K562 (cell line): ENCODE data around the gene NELFE. TPM values are rescaled to one million over a fixed set of nuclear protein-coding genes. Genes with fewer than 3 reads are reported as not detected.

ENCODE experiments used
- ESRRB ChIP-seq: fragments of 250-450 bp; sonication (Bioruptor Pico); IDR thresholded peaks from 2 replicates; pipeline ENCODE4 v1.5.0; 2020; ENCODE audit warnings: mild to moderate bottlenecking, moderate library complexity, borderline replicate concordance
- GATA2 ChIP-seq: sonication (generic); formaldehyde crosslinking; IDR thresholded peaks from 2 replicates; pipeline ENCODE4 v1.4.0; 2020; ENCODE audit warnings: mild to moderate bottlenecking, missing genetic modification reagents
- MED1 ChIP-seq: sonication (generic); formaldehyde crosslinking; IDR thresholded peaks from 2 replicates; pipeline ENCODE4 v1.8.1; 2023; ENCODE audit warnings: missing genetic modification reagents, borderline replicate concordance
- POLR2AphosphoS5 ChIP-seq: IDR thresholded peaks from 2 replicates; pipeline ENCODE4 v1.6.1; 2011; ENCODE audit warnings: mild to moderate bottlenecking, low read depth, low read length, moderate library complexity; ENCODE audit not compliant: control insufficient read depth, insufficient read depth
- RBM25 ChIP-seq: fragments of 200-400 bp; formaldehyde crosslinking; IDR thresholded peaks from 2 replicates; pipeline ENCODE4 v1.6.1; 2018; ENCODE audit warnings: low read length, low read depth, moderate library complexity; ENCODE audit not compliant: severe bottlenecking
- SRF ChIP-seq, 2 experiments: fragments of 250-450, 450-650 bp in 1 of 2; sonication (Bioruptor Pico) in 1 of 2; sonication (generic) in 1 of 2; formaldehyde crosslinking; IDR thresholded peaks; 2 replicates each; pipeline versions ENCODE4 v1.5.0 to v1.5.1; 2020 to 2022; ENCODE audit warnings: mild to moderate bottlenecking in 1 of 2, missing genetic modification reagents in 1 of 2
- ZNF408 ChIP-seq: fragments of 250-450 bp; sonication (Bioruptor Pico); IDR thresholded peaks from 2 replicates; pipeline ENCODE4 v1.4.0; 2020; ENCODE audit warnings: low read depth, mild to moderate bottlenecking, moderate library complexity
- polyA plus RNA-seq, 8 experiments: library from polyadenylated mRNA; depleted of rRNA in 4 of 8; stranded (reverse) in 5 of 8; unstranded in 3 of 8; fragments of >200 nt; fragmentation: Nextera tagmentation in 2 of 8; fragmentation: Illumina TruSeq in 1 of 8; extraction: Ambion mirVana in 2 of 8; extraction: Trizol in 1 of 8; gene quantifications; 2 replicates each; pipeline versions ENCODE4 v1.2.1 to v1.2.3, GENCODE V29; 2011 to 2014; ENCODE audit warnings: inconsistent platforms in 1 of 8, missing spikeins in 1 of 8
- total RNA-seq, 7 experiments: library from RNA; depleted of rRNA in 6 of 7; stranded (reverse); fragments of >200 nt in 6 of 7; fragmentation: Illumina TruSeq in 2 of 7; extraction: Trizol in 2 of 7; gene quantifications; 2 replicates each; pipeline versions ENCODE4 v1.2.1 to v1.2.3, GENCODE V29; 2011 to 2021; ENCODE audit warnings: low replicate concordance in 1 of 7
- TF ChIP-seq, protein P1 (sequence below): fragments of 450-650 bp; IDR thresholded peaks from 2 replicates; pipeline ENCODE4 v1.7.0; 2016; ENCODE audit warnings: borderline replicate concordance
- TF ChIP-seq, protein P2 (sequence below): fragments of 250-450 bp; sonication (Bioruptor Pico); IDR thresholded peaks from 2 replicates; pipeline ENCODE4 v1.4.0; 2020; ENCODE audit warnings: mild to moderate bottlenecking, moderate library complexity, borderline replicate concordance

Gene NELFE
- total and polyA plus RNA-seq, 9 of the 15 experiments (the other 6 are each of a cell fraction or from before 2014, with no cell fraction given), result 15.2 to 157 (median 91.5) TPM

DNA sequence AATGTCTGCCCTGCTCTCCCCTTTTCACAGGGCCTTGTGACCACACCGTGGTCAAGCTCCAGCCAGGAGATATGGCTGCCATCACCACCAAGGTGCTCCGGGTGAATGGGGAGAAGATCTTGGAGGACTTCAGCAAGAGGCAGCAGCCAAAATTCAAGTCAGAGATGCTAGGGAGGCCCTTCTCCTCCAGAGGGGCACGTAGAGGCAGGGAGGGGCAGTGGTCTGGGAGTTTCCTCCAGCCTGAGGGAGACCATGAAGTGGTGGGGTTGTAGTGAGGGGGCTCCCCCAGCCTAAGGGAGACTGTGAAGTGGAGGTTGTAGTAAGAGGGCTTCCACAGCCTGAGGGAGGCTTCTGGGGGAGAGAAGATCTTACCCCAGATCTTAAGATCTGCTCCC, 9.2 kb upstream of the NELFE start (continued):
- TF ChIP-seq, protein P1, sequence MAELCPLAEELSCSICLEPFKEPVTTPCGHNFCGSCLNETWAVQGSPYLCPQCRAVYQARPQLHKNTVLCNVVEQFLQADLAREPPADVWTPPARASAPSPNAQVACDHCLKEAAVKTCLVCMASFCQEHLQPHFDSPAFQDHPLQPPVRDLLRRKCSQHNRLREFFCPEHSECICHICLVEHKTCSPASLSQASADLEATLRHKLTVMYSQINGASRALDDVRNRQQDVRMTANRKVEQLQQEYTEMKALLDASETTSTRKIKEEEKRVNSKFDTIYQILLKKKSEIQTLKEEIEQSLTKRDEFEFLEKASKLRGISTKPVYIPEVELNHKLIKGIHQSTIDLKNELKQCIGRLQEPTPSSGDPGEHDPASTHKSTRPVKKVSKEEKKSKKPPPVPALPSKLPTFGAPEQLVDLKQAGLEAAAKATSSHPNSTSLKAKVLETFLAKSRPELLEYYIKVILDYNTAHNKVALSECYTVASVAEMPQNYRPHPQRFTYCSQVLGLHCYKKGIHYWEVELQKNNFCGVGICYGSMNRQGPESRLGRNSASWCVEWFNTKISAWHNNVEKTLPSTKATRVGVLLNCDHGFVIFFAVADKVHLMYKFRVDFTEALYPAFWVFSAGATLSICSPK, result no peak
- TF ChIP-seq POLR2AphosphoS5 (no peak), RBM25 (no peak), ESRRB (CRISPR knock-in tag) (no peak), ZNF408 (CRISPR knock-in tag) (no peak), SRF (CRISPR knock-in tag; IDR thresholded peaks at IDR 0.05) (no peak), MED1 (CRISPR knock-in tag) (no peak), GATA2 (CRISPR knock-in tag) (no peak)
- TF ChIP-seq, protein P2, sequence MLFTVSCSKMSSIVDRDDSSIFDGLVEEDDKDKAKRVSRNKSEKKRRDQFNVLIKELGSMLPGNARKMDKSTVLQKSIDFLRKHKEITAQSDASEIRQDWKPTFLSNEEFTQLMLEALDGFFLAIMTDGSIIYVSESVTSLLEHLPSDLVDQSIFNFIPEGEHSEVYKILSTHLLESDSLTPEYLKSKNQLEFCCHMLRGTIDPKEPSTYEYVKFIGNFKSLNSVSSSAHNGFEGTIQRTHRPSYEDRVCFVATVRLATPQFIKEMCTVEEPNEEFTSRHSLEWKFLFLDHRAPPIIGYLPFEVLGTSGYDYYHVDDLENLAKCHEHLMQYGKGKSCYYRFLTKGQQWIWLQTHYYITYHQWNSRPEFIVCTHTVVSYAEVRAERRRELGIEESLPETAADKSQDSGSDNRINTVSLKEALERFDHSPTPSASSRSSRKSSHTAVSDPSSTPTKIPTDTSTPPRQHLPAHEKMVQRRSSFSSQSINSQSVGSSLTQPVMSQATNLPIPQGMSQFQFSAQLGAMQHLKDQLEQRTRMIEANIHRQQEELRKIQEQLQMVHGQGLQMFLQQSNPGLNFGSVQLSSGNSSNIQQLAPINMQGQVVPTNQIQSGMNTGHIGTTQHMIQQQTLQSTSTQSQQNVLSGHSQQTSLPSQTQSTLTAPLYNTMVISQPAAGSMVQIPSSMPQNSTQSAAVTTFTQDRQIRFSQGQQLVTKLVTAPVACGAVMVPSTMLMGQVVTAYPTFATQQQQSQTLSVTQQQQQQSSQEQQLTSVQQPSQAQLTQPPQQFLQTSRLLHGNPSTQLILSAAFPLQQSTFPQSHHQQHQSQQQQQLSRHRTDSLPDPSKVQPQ, result no peak
